Adrenal gland (tissue), 5 donors: ENCODE data around the gene ECT2.

Experiments used
- CTCF ChIP-seq, 6 experiments: fragments of 450-650 bp in 4 of 6; fragments of 200-600 bp in 2 of 6; sonication (generic) in 1 of 6; IDR thresholded peaks; 1 replicate in 5 of 6; 2 replicates in 1 of 6; pipeline versions ENCODE4 v1.5.1 to v1.8.0; 2016 to 2021; ENCODE audit warnings: antibody characterized with exemption in 6 of 6, mild to moderate bottlenecking in 2 of 6, moderate library complexity in 1 of 6
- POLR2A ChIP-seq, 2 donors: fragments of 450-650 bp; IDR thresholded peaks; one replicate each; pipeline ENCODE4 v1.6.1; 2017; ENCODE audit warnings: antibody characterized with exemption in 2 of 2, mild to moderate bottlenecking in 2 of 2, moderate library complexity in 1 of 2
- donor health status: DM: no; HTN: no; CAD: no.

- TF ChIP-seq CTCF (IDR thresholded peaks at IDR 0.05) (no peak), POLR2A (IDR thresholded peaks at IDR 0.05) (no peak)
Measured at GRCh38 chr3:172704001-172704400, 46.5 kb upstream of the ECT2 start.
